ENCODE measurements around the gene ERO1B.
A peak's percentile ranks its signal among the peaks of the same experiment; 100 is the strongest.
"Not testable (repeated sequence)": the region's sequence is repeated elsewhere in the genome, so short reads cannot be mapped to it uniquely, and the experiment has no call there.

ERO1B gene

GRCh38 chr1:236281654-236282424 is at the start of gene ERO1B:
Gene ERO1B, minus strand, starts transcription at chr1:236281958. Its CDS starts 175 bp downstream, at chr1:236281783.
- peak; percentile 78 to 93 for DNase-seq

- not testable (repeated sequence) for DNase-seq
Observed at GRCh38 chr1:236331412-236331811, 49.7 kb upstream of the ERO1B start.

GRCh38 chr1:236326432-236326831 is 44.7 kb upstream of the ERO1B start:
- DNase-seq: no peak

GRCh38 chr1:236325567-236325966 is 43.8 kb upstream of the ERO1B start:
- DNase-seq: no peak

GRCh38 chr1:236323819-236324411 is 42.2 kb upstream of the ERO1B start:
- DNase-seq: no peak

GRCh38 chr1:236322566-236323409 is 41.0 kb upstream of the ERO1B start:
- DNase-seq: no peak

GRCh38 chr1:236321101-236321500 is 39.3 kb upstream of the ERO1B start:
- DNase-seq: no peak

- no peak for DNase-seq
Observed at GRCh38 chr1:236320671-236321070, 38.9 kb upstream of the ERO1B start.

GRCh38 chr1:236320214-236320613 is 38.5 kb upstream of the ERO1B start:
- no peak for DNase-seq

GRCh38 chr1:236316437-236316836 is 34.7 kb upstream of the ERO1B start:
- DNase-seq: no peak

GRCh38 chr1:236315518-236315917 is 33.8 kb upstream of the ERO1B start:
- no peak for DNase-seq

GRCh38 chr1:236315092-236315491 is 33.3 kb upstream of the ERO1B start:
- DNase-seq: no peak

- not testable (repeated sequence) for DNase-seq
Observed at GRCh38 chr1:236314050-236314449, 32.3 kb upstream of the ERO1B start.

- DNase-seq: no peak
Observed at GRCh38 chr1:236313427-236313826, 31.7 kb upstream of the ERO1B start.

- DNase-seq: no peak
Observed at GRCh38 chr1:236311040-236311439, 29.3 kb upstream of the ERO1B start.

GRCh38 chr1:236308827-236309226 is 27.1 kb upstream of the ERO1B start:
- no peak for DNase-seq

- DNase-seq: no peak
Observed at GRCh38 chr1:236307435-236307834, 25.7 kb upstream of the ERO1B start.

- DNase-seq: no peak
Observed at GRCh38 chr1:236304682-236305081, 22.9 kb upstream of the ERO1B start.

- DNase-seq: no peak
Observed at GRCh38 chr1:236303675-236304074, 21.9 kb upstream of the ERO1B start.

GRCh38 chr1:236302941-236303340 is 21.2 kb upstream of the ERO1B start:
- no peak for DNase-seq

GRCh38 chr1:236301958-236302335 is 20.2 kb upstream of the ERO1B start:
- no peak for DNase-seq

- DNase-seq: no peak
Observed at GRCh38 chr1:236301080-236301957, 19.6 kb upstream of the ERO1B start.

- DNase-seq: no peak
Observed at GRCh38 chr1:236297161-236297560, 15.4 kb upstream of the ERO1B start.

Measured in NCI-H526 (cell line).